NCI-H1694 (cell line): ENCODE data around the gene LSP1.

Source experiments
- DNase-seq: peaks from one replicate; lab custom pipeline; 2025; lab: John Stamatoyannopoulos, UW

LSP1 gene

GRCh38 chr11:1917523-1918435 is 64.9 kb downstream of the LSP1 start:
- no peak for DNase-seq

DNA sequence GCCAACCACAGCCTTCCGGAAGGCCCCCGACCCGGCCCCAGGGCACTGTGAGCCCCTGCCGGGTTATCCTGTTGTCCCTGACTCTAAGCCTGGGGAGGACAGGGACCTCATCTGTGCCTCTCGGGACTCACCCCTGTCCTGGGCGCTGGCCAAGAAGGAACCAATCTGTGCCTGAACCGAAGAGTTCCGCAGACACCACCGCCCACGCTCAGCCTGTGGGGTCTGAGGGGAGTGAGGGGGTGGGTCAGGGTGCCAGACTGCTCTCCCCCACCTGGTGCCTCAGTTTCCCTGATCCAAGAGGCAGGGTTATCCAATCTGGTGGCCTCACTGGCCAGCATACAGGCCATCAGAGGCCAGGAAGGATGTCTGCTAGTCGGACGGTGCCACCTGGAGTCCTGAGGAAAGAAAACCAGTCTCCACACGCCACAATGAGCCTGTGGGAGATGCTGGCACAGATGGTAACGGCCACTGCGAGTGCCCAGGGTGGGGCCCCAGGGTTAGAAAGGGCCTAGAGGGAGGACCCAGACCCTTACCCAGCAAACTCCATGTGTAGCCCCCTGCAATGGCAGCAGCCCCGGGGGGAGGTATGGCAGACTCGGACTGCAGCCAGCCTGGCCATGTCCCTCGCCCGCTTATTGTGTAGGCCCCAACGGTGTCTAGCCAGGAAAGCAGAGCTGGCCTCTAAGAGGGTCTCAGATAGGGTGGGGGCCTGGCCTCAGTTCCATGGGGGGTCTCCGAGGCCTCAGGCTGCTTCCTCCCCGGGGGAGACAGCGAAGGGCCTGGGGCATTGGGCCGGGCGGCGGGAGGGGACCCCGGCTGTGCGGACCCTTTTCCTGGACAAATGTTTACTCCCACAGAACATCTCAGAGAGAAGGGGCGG is 65.8 kb downstream of the LSP1 start:
- no peak for DNase-seq

GRCh38 chr11:1919391-1920127 is 66.7 kb downstream of the LSP1 start, which contains the start of gene TNNT3:
TNNT3 (plus strand) TSS chr11:1919703; CDS start chr11:1922875, 3,172 bp downstream.
- DNase-seq, result no peak

GRCh38 chr11:1920128-1920908 is 67.4 kb downstream of the LSP1 start:
- no peak for DNase-seq

DNA sequence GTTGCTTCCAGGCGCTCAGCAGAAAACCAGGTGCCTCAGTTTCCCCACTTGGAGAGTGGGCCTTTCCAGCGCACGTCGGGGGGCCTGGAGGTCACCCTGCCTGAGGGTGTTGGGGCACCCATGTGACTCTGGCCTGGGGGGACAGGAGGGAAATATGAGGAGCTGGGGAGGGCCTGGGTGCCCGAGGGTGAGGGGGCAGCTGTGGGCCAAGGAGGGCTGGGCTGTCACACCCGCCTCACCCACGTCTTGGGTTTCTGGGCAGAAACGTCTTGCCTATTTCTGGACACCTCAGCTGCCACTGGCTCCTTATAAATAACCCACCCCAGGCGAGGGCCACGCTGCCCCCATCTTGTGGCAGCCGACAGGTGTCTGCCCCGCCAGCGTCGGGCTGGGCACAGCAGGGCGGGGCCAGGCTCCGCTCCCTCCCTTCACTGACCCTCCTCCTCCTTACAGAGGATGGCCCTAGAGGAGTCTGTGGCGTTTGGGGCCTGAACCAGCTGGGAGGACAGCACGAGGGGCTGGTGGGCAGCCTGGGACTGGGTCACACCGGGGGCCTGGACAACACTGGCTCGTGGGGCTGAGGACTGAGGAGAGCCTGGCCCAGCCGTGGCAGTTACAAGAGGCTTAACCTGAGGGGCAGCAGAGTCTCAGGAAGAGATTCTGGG is 68.2 kb downstream of the LSP1 start:
- DNase-seq, result no peak

DNA sequence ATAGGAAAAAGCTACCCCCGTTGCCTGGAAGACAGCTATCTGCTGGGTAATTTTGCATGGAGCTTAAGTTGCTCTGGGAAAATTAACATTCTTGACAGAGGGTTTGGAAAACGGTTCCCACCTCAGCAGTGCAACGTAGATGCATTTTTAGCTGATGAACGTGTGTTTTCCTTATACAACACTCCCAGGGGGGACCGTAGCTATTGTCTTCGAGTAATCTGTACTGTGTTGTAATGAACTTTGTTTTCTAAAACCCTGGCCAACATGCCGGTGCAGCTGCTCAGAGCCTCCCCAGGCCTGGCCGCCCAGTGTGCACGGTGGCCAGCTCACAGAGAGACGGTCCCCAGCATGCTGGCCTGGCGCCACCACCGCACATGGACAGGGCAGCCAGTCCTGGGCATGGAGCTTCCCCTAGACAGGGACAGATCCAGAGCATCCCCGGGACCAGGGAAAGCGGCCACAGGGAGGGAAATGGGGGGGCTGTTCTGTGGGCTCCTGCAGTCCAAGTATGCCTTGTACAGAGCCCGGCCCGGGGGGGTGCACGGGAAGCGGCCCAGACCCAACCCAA is 68.8 kb downstream of the LSP1 start:
- no peak for DNase-seq

GRCh38 chr11:1922481-1923081 is 69.7 kb downstream of the LSP1 start:
- no peak for DNase-seq

DNA sequence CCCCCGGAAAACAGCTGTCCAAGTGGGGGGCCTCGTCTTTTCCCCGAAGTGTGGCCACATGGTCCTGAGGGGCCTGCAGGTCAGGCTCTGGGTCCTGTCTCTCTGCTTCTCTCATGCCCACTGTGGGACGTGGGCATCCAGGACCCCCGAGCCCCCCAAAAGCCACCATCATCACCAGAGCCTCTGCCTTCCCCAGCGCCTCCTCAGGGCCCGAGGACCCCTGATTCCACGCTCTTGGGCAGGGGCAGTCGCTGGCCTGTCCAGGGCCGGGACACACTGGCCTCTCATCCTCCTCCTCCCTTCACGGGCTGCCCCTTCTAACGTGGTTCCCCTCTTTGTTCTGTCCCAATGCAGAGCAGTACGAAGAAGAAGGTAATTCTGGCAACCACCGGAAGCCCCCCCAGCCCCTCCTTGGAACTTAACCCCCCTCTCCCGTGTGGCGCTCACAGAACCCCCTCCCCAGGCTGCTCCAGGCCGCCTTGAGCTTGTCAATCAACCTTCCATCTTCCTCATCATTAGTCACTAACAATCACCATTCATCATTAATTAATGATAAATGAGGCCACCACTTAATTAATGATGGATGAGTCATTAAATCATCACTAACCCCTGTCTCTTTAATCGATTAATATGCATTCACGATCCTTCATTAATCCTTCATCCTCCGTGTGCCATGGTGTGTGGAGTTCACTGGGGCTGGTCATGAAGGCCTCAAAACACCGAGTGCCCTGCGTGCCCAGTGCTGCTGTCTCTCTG is 70.5 kb downstream of the LSP1 start:
- no peak for DNase-seq

- no peak for DNase-seq
Measured at GRCh38 chr11:1924181-1924580, 71.3 kb downstream of the LSP1 start.

DNA sequence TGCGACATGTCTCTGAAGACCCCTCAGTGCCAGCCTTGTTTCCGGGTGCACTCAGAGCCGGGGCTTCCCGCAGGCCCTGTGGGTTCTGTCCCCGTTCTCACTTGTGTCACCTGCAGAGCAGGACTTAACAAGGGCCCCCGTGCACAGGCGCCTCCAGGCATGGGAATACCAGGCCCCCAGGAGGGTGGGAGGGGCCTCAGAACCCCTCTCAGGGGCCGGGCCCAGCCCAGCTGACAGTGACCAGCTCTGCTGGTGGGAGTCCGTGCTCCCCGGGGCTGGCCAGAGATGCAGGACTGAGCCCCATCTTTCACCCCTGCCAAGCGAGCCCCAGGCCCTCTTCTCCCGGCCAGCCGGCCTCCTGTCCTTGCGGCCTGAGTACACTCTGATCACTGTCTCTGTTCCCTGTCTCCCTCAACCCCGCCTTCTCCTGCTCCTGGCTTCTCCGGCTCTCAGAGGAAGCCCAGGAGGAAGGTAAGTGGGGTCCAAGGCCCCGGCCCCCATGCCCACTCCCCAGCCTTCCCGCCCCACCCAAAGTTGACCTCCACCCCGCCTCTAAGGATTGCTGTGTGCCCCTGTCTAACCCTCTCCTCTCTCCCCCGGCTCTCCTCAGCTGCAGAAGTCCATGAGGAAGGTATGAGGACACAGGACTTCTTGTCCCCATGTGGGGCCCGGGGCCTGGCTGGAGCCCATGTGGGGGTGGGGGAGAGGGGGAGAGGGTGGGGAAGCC is 71.9 kb downstream of the LSP1 start:
- DNase-seq, result no peak

- DNase-seq, result no peak
Measured at GRCh38 chr11:1925373-1926155, 72.7 kb downstream of the LSP1 start.

DNA sequence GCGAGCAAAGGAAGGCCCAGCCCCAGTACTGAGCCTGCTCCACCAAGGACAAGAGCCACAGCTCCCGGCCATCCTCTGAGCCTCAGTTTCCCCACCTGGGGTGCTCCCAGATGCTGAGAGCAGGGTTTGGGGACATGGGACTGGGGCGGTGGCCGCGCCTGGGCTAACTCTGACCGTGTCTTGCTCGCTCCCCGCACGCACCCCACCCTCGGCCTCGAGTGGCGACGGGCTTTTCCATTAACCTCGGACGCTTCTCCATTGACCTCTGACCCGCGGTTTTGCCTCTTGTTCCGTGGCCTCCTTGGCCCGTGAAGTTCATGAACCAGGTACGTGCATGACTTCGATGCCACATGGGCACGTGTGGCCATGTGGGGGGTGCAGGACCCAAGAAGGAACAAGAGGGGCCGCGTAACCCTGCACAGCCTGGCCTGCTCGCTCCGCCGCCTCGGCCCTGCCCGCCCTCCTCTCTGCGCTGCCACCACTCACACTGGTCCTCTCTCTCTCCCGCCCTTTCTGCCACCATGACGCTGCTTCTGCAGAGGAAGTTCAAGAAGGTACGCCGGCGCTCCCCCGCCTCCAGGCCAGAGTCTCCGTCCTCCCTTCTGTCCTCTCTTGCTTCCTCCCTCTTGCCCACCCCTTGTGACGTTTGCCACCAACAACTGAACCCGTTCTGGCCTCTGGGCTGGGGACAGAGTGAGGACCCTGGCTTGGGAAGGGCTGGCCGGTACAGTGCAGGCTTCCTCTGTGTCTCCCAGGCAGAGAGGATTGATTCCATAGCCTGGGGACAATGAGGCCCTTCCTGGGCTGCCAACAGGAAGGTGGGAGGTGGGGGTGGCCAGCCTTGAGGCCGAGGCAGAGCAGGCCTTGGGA is 73.5 kb downstream of the LSP1 start:
- DNase-seq, result no peak

DNA sequence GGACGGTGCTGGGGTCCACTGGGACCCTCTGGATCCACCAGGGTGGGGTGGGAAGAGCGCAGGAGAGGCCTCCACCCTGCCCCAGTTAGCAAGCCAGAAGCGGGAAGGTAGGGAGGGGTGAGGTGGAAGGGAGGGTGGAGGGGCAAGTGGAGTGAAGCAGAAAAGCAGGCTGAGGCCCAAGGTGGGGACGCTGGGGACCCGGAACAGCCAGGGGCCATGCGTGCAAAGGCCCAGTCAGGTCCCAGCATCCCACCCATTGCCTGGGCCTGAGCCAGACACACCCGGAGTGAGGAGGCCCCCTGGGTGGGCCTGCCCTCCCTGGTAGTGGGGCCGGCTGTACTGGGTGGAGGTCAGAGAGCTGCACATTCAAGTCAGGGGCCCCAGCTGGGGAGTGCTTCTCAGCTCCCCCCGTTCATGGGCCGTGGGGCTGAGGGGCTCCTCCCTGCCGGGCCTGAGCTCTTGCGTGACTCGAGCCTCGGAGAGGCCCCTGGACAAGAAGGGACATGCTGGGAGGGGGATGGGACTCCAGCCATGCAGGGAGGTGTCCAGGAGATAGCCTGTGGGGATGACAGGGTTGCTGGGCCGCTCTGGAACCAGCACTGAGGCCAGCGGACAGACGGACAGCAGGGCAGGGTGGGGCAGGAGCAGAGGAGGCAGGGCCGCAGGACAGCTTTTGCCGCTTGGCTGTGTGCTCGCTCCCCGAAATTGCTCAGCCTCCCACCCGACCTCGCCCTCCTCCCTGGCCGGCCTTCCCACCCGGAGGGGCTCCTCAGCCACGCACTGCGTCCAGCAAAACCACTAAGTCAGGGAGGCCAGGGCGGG is 74.4 kb downstream of the LSP1 start:
- DNase-seq, result no peak

DNA sequence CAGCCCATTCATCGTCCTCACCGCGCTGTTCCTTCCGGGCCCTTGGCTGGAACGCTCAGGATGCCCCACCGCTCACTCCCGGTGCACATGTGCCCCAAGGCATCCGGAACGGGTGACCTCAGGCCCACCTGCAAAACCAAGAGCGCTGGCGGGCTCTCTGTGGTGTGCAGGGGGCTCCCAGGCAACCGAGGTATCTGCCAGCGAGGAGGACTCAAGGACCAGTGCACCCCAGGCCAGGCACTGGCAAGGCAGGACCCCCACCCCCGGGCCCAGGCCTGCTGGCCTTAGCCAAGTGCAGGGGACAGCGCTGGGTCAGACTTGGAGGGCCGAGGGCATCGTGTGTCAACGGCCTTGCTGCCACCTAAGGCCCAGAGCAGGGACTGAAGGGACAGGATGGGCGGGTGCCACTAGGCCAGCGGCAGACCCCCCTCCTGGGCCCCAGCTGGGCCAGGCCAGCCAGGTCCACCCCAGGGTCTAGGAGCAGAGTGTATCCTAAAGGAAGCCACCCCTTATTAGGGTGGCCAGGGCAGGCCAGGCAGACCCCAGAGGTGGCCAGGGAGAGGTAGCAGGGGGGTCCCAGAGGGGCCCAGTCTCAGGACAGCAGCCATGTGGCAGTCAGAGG is 75.1 kb downstream of the LSP1 start:
- no peak for DNase-seq

DNA sequence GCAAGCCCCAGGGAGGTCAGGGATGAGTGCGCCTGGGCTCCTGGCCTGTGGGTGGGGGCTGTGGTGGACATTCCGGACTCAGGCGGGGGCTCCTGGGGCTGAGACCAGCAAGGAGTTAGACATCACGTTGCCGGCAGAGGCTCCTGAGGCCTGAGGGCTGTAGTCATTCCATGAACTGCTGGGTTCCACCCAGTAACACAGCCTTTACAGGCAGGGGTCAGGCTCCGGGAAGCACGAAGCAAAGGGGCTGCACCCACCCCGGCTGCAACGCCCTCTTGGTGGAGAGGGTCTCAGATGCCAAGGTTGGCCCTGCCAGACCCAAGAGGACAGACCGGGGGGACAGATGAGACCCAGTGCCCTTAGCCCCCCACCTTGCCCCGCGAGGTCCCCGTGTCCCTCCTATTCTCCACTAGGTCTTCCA is 75.6 kb downstream of the LSP1 start:
- DNase-seq, result no peak
